HG02678 (cell line): ENCODE measurements around the gene GANAB.
"Not testable (repeated sequence)": the region's sequence is repeated elsewhere in the genome, so short reads cannot be mapped to it uniquely, and the experiment has no call there.

Source experiments
- ATAC-seq: cut with Tn5 transposase; IDR thresholded peaks from one replicate; pipeline ENCODE4 v1.9.1; 2021; ENCODE audit warnings: mild to moderate bottlenecking, moderate library complexity; ENCODE audit not compliant: unreplicated experiment

GANAB gene

DNA sequence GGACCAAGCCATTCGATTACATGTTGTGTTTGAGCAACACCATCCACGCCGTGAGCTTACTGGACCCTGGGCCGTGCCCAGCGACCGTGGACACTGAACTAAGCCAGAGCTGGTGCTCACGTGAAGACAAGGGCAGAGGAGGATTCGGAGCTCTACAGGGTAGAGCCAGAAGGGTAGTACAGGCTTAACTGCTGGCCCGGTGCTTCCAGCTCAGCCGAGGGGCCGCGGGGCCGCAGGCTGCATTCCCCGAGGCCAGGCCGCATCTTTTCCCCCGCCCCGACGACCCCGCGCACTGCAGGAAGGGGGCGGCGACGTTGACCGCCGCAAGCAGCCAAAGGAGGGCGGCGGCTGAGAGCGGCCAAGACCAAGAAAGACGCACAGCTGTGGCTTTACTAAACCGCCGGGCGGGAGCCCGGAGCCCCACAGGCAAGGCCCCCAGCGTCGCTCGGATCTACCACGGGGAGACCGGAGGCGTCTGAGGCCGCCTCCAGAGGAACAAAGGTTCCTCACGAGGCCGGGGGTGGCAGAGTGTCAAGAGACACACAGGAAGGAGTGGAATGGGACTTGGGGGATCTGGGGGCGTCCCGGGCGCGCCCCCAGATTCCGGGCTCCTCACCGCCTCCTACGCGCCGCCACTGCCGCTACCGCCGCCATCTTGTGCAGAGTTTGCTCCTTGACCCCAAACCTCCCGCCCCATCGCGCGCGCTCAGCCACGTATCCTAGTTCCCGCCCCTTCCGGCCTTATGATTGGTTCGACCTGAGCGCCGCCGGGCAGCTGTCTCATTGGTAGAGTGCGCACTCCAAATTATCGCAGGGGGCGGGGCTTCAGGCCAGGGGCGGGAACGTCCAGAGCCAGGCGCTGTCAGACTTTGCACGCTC, at the start of gene GANAB:
GANAB (minus strand) TSS at position 668 of the 879 bp plus-strand sequence; CDS start at position 654, 14 bp downstream.
- peak; percentile 96 for ATAC-seq

DNA sequence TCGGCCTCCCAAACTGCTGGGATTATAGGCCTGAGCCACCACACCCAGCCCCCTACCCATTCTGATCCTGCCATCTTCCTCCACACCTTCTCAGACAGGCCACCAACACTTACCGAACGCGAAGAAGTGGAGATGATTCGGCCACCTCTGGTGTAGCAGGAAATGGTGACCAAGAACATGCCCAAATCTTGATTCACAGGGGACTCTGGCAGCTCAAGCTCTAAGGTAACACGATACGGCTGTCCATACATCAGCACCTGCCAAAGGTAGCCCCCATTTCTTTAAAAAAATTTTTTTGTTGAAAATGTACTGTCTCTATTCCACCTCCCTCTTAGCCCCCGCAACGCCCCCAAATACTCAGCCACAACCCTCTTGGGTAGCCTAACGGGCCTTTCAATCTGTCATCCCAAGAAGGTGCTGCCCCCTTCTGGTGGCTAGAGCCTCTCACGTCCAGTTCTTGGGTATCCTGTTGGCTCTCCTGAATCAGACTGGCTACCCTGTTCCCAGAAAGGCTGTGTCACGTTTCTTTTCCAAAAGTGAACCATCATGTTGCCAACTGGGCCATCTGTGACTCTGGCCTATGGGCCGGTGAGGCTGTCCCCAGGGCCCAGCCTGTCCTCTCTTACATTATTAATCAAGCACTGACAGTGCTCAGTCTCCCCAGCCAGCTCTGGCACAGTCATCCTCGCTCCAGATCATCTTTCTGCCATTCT, 48.2 kb upstream of the GANAB start:
- ATAC-seq: no peak

DNA sequence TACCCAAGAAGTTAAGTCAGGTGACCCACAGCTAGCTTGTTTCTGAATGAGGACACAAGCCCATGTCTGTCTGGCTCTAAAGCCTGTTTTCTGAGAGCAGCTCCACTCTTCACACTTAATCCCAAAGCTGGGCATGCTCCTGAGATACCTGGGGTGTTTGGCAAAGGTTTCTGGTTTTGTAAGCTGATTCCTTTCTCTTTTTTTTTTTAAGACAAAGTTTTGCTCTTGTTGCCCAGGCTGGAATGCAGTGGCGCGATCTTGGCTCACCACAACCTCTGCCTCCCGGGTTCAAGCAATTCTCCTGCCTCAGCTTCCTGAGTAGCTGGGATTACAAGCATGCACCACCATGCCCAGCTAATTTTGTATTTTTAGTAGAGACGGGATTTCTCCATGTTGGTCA, 47.2 kb upstream of the GANAB start:
- ATAC-seq: not testable (repeated sequence)

DNA sequence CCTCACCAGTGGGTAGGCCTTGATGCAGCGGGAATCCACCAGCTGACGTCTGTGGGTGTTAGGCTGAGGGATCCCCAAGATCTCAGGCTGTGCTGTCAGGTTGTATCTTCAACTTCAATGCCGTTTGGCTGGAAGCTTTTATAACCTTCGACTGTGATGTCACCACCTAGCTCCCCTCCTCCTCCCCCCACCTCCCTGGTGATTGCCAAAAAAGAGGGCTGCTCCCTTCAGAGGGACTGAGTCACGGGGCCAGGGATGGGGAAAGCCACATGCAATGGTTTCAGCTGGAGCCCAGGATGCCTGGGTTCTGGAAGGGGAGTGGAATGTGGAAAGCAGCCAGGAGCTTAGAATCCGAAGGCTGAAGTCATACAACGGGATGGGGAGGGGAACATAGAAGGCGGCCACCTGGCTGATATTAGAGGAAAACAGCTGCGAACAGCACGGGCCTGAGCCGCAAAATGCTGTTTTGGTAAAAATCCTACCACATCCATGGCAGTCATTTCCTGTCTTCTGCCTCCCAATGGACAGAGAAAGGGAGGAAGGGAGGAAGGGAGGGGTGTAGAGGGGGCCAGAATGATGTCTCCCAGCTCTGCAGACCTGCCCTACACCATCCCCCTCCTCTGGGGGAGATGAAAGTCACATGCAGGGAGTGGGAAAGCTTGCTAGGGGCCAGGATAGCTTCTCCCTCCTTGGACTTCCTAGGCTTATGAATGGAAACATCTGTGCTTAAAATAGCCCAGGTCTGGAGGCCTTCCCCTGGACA, 43.2 kb upstream of the GANAB start, which contains the start of gene LRRN4CL:
LRRN4CL (minus strand) TSS at position 110 of the 763 bp plus-strand sequence. CDS start 1,022 bp downstream, outside the sequence.
- no peak for ATAC-seq

DNA sequence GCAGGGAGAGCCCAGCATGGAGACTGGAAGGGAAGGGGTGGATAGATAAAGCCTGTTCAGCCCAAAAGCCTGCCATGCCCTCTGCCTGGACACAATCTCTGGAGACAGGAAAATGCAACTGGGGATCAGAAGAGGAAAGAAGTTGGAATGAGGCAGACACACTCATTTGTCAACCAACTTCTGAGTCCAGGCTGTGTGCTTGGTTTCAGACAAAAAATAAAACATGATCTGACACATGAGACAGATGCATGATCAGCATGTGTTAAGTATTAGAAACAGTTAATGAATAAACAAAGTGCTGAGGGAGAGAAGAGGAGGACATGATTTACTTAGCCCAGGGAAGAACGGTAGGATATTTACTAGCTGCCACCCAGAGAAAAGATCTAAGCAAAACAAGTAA, 42.1 kb upstream of the GANAB start:
- ATAC-seq: no peak

DNA sequence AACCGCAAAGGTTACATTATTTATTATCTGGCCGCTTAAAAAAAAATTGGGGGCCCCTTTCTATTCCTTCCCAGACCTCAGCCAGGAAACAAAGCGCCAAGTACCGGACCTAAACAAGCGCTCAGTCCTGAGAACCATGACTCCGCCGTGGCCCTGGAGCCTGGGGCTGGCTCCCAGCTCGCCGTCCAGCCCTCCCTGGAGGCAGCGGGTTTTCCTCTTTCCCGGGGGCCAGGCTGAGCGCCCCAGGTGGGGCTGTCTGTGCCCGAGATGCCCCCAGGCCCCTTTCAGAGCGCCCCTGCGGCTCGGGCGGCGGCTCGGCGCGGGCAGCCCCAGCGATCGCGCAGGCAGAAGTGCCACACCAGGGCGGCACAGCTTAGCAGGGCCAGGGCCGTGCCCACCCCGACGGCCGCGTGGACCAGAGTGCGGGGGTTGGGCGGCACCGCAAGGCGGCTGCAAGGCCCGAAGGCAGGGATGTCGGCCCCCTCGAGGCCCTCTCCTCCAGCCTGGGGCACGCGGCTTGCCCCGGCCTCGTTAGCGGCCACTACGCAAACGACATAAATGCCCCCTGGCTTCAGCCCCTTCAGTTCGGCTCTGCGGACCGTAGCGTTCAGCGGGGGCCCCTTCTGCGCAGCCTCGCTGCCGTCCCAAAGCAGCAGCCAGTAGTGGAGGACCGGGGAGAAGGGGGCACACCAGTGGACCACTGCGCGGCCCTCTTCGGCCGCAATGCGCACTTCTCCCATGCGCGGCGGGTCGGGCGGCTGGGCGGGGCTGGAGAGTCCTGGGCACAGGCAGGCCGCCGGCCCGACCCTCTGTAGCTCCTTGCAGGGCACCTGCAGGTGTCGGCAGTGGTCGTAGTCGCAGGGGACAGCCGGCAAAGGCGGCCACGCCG, 41.3 kb upstream of the GANAB start:
- ATAC-seq: no peak

DNA sequence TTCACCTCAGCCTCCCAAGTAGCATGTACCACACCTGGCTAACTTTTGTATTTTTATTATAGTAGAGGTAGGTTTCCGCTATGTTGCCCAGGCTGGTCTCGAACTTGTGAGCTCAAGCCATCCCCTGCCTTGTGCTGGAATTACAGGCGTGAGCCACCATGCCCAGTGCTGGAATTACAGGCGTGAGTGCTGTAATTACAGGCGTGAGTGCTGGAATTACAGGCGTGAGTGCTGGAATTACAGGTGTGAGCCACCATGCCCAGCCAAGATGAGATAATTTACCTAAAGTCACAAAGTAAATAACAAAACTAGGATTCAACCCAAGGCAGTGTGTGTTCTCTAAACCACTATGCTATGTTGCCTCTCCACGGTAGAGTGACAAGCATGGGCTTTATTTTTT, 36.1 kb upstream of the GANAB start:
- ATAC-seq: no peak

DNA sequence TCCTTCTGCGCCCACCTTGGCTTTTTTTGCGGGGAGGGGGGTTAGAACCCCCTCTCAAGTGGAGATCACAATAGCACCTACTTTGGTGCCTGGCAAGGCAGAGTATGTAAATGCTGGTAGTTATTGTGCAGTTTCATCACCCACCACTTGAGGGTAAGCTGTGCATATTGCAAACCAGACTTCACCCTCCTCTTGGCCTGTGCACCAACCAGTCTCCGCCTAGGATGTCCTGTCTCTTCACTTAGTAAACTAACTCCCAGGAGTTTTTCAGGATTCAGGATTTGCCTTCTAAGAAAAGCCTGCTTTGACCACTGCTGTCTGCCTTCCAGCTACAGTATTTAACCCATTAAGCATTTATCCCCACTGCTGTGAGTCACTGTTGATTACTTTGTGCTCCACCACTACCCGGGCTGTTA, 34.4 kb upstream of the GANAB start:
- peak; percentile 66 for ATAC-seq

DNA sequence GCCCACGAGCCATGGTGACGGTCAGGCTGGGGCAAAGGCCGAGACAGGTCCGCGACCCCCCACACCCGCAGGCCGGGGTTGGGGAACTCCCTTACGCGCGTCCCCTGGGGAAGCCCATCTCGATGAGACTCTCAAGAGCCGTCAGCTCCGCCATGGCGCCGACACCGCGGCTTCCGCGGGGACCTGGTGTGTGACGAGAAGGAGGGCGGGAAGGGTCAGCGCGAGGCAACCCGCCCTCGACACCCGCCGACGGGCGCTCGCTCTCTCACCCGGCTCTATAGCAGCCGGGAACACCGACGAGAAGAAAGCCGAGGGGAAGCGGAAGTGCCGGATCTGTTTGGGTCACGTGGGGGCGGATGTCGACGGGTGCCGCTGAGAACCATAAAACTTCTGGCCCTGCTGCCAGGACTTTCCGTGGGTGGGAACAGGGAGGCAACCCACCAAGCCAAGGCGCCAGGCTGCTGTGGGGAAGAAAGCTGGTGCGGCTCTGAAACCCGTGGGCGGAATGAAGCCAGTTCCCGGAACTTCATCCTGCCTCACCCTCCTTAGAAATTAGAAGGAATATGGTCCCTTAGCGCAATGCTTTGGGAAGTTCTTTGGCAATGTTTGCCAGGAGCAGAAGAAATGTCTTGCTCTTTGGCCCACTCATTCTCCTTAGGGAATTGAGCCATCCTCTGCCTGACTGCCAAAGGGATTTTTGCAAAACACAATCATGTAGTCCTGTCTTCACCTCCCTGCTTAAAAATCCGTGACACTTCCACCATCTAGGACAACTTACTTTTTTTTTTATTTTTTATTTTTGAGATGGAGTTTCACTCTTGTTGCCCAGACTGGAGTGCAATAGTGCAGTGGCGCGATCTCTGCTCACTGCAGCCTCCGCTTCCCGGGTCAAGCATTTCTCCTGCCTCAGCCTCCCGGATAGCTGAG, 32.6 kb upstream of the GANAB start, which contains the start of gene UBXN1:
UBXN1 (minus strand) TSS at position 304 of the 927 bp plus-strand sequence; CDS start at position 154, 150 bp downstream.
- ATAC-seq: peak; percentile 71

DNA sequence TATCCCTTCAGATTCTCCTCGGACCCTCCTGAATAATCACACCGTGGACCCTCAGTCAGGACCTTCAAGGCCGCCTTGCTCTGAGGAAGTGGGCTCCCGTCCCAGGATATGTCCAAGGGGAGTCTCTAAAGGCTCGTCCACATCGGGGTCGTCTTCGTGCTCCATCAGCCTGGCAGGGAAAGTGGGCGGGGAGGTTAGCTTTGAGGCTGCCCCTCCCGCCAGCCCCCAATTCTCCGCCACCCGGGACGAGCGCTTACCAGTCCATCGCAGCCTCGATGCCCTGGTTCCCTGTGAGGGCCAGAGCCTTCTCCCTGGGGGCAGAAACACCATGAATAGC, 32.0 kb upstream of the GANAB start:
- no peak for ATAC-seq

DNA sequence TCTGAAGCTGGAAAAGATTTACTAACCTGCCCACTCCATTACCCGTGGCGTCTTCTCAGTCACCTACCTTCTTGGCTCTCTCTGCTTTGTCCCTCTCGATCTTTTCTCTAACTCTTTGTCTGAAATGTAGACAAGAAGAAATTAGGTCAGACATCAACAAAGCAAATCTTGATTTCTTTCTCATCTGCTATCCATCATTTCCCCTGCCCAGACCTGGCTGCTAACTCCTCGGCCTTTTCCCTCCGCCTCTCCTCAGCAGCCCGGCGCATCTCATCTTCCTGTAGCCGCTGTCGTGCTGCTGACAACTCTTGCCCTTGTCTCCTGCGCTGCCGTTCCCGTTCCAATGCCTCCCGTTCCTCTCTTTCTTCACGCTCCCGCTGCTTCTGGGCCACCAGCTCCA, 31.3 kb upstream of the GANAB start:
- no peak for ATAC-seq

DNA sequence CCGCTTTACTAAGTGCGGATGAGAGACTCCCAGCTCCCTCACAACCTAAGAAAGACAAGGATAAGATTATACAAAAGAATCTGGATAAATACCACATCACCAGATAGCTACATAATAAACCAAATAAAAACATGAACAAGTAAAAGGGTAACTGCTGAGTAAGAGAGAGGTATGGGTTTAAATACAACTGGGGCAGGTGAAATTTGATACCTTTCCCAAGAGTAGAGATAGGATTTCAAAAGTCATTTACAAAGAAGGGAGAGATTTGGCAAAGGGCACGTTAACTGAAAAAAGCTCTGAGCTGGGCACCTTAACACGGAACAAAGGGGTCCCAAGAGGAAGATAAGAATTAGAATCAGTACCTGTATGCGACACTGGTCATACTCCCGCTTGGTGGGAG, 30.7 kb upstream of the GANAB start:
- no peak for ATAC-seq

DNA sequence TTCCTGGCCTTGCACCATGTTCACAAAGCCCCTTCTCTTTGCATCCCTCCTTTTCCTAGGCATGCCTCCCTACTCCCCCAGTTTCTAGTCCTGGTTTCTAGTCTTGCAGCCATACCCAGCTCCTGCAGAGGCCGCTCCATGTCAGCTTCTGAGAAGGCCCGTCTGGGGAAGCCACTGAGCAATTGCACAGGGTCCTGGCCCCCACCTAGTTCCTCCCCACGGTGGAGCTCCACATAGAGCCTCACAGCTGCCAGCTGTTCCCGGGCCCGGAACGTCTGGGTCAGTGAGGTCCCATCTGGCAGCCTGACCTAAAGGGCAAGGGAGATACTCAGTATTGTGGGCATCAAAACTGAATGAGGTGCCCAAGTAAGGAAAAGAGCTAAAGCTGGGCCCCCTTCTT, 30.3 kb upstream of the GANAB start:
- no peak for ATAC-seq

DNA sequence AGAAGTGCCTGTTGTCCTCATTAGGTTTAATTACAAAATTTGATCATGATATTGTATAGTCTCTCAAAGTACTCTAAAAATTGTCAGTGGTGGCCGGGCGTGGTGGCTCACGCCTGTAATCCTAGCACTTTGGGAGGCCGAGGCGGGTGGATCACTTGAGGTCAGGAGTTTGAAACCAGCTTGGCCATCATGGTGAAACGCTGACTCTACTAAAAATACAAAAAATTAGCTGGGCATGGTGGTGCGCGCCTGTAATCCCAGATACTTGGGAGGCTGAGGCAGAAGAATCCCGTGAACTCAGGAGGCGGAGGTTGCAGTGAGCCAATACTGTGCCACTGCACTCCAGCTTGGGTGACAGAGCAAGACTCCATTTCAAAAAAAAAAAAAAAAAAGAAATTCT, 29.0 kb upstream of the GANAB start:
- not testable (repeated sequence) for ATAC-seq

DNA sequence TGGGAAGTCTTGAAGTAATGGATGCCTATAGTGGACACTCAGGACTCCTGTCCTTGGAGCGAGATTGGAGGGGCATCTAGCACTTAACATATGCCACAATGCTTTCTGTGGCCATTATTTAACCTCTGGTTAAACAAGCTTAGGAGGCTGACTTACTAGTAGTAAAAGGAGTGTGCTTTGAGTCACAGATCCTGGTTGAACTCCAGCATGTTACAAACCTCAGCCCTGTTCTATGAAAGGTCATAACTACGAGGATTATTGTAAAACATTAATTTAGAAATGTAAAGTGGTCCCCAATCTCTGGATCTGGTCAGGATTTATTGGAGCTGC, 26.7 kb upstream of the GANAB start:
- no peak for ATAC-seq

DNA sequence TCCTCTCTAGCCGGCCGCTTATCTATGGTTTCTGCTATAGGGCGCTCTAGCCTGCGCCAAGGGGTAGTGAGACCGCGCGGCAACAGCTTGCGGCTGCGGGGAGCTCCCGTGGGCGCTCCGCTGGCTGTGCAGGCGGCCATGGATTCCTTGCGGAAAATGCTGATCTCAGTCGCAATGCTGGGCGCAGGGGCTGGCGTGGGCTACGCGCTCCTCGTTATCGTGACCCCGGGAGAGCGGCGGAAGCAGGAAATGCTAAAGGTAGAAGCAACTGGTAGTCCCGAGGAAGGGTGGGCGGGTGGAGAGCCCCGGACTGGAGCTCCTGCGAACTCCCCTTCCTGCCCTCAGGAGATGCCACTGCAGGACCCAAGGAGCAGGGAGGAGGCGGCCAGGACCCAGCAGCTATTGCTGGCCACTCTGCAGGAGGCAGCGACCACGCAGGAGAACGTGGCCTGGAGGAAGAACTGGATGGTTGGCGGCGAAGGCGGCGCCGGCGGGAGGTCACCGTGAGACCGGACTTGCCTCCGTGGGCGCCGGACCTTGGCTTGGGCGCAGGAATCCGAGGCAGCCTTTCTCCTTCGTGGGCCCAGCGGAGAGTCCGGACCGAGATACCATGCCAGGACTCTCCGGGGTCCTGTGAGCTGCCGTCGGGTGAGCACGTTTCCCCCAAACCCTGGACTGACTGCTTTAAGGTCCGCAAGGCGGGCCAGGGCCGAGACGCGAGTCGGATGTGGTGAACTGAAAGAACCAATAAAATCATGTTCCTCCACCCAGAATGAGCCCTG, 25.4 kb upstream of the GANAB start, which contains the start of the genes LBHD1 and UQCC3:
LBHD1 (minus strand) TSS at position 660 of the 782 bp plus-strand sequence. CDS start 2,236 bp downstream, outside the sequence.
UQCC3 (plus strand) TSS at position 66 of the 782 bp plus-strand sequence; CDS start at position 139, 73 bp downstream.
- peak; percentile 68 for ATAC-seq

DNA sequence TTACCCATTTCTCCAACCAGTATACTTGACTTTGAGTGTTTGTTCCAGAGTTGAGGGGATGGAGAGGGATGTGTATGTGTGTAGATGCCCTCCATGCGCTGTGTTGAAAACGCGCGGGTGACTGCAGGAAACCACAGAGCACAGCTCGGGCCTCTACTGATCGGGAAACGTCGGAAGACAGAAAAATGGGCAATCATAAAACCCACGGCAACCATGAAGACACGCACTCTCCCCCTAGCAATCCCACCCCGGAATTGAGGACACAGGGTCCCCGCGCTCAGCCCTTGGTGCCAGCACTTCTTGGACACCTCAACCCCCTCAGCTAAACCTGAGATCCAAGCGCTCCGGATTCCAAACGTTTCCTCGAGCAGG, 24.8 kb upstream of the GANAB start:
- ATAC-seq: peak; percentile 5

DNA sequence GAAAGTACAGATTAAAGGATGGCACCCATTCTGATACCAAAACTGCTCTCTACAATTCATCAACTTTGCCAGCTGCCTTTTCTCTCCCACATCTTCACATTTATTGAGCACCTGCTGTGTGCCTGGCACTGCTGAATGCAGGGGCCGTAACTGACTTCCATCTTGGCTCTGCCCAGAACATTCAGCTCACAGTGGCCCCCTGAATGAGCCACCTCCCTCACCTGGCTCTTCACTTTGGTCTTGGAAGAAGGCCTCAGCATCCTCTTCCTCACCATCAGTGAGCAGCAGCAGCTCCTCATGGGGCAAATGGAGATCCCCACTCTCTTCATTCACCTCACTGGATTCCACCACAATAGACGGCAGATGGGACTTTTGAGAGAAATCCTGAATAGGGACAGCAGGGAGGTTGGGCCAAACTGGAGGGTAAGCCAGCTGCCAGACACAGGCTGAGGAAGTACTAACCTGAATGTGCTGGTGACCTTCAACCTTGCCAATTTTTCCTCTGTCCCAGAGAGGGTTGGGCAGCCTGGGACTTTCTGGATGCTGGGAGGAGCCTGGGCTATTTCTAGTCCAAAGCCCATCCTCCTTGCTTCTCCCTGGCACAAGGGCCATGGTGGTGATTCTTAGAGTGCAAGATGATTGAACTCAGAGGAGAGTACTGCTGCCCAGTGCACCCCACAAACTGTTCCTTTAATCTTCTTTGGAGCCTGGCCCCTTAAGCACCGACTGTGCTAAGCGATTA, 23.2 kb upstream of the GANAB start:
- ATAC-seq: no peak
